GM21786 (cell line): ENCODE data around the gene UHRF2.
"Not testable (repeated sequence)": the region's sequence is repeated elsewhere in the genome, so short reads cannot be mapped to it uniquely, and the experiment has no call there.

Experiments used
- ATAC-seq: cut with Tn5 transposase; IDR thresholded peaks from one replicate; pipeline ENCODE4 v1.9.1; 2021; ENCODE audit not compliant: unreplicated experiment

UHRF2 gene

DNA sequence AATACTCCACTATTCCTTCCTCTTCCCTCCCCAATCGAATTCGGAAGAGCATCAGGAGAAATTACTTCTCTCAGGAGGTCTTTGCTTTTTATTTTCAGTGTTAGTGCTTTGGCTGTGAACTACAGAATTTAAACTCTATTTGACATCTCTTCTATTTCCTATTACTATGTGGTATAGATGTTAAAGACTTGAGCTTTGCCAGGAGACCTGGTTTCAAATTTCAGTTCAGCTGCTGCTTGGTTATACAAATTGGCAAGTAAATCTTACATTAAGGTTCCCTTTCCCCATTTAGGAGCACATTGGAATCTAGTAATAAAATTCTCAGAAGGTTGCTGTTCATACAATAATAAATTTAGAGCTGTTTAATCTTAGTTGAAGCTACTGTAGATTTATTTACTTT is 13.1 kb downstream of the UHRF2 start:
- ATAC-seq: no peak

DNA sequence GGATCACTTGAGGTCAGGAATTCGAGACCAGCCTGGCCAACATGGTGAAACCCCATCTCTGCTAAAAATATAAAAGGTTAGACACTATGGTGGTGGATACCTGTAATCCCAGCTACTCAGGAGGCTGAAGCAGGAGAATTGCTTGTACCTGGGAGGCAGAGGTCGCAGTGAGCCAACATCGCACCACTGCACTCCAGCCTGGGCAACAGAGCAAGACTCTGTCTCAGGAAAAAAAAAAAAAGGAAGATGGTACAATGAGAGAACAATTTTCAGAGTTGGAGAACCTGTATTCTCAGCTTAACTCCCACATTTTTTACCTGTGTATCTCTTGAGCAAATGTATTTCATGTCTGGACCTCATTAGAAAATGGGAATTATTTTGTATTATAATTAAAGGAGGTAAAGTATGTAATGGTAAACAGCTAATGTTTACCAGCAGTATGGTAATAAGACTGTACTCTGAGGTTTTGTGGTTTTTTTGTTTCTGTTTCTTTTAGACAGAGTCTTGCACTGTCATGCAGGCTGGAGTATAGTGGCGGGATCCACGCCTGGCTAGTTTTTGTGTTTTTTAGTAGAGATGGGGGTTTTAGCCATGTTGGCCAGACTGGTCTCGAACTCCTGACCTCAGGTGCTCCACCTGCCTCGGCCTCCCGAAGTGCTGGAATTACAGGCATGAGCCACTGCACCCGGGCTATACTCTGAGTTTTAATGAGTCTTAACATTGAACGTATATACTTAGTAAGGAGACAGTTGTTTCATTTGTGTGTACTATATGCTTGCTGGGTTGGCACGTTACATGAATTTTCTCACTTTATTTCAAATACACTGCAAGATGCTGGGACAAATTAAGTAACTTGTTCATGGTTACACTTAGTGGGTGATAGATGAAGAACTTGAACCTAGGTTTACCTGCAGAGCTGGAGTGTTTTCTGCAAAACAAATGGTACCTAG is 16.2 kb downstream of the UHRF2 start:
- peak; percentile 94 for ATAC-seq

DNA sequence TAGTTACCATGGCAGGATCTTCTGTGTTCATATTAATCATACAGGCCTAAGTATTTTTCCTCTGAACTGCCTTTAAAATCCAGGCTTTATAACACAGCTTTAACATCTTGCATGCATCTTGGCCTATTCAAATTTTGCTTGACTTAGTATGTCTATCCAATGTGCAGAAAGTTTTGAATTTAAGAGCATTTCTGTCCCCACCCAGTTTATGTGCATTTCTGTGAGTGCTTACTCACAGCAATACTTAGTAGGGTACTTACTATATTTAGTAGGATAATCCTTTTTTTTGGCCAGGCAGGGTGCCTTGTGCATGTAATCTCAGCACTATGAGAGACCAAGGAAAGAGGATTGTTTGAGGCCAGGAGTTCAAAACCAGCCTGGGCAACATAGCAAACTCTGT is 18.0 kb downstream of the UHRF2 start:
- ATAC-seq: no peak

DNA sequence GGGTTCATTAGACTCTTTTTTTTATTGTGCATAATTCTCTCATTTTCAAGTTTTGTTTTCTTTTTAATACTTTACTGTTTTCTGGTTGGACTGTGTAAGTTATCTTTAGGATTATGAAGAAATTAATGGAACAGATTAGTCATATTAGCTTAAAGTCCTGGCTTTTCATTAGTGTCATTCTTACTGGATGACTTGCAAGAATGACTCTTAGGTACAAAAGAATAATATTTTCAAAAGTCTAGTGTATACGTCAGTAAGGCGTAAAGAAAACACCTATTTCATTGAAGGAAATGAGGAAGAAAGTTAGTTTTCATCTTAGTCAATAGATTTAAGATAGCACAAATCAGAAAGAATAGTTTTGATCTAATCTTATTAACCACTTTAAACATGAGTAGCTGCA is 20.4 kb downstream of the UHRF2 start:
- ATAC-seq: no peak

DNA sequence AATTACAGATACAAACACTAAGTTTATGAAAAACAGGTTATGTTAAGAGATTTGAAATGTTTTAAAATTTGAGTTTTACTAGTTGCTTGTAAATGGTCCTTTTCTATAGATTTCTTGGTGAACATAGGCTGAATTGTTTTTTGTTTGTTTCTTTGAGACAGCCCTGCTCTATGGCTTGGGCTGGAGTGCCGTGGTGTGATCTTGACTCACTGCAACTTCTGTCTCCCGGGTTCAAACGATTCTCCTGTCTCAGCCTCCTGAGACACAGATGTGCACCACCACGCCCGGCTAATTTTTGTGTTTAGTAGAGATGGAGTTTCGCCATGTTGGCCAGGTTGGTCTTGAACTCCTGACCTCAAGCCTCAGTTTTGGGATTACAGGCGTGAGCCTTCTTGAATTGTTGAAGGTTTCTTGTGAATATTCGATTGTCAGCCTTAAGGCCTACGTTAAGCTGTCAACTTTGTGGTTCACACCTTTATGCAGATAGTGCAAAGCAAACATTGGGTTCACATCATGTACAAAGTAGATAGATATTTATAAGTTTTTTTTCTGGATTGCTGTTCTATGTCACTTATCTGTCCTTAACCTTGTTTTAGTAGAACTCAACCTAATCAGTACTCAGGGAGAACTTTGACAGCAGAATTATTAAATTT is 26.2 kb downstream of the UHRF2 start:
- ATAC-seq: no peak

DNA sequence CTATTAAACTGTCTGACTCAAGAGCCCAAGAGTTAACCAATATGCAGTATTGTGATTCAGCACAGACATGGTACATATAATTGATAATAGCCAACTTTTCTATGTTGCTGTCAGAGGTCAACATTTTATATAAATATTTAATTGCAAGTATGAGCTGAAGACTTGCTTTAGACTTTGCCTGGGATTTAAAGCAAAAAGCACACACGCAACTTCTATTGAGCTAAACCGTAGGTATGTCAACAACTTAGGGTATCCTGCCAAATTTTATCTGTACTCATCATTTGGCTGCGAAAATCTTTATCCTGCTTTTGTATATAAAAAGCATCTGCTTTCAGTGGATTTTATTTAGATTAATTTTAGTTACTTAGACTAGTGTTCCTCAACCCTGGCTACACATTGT is 27.4 kb downstream of the UHRF2 start:
- no peak for ATAC-seq

DNA sequence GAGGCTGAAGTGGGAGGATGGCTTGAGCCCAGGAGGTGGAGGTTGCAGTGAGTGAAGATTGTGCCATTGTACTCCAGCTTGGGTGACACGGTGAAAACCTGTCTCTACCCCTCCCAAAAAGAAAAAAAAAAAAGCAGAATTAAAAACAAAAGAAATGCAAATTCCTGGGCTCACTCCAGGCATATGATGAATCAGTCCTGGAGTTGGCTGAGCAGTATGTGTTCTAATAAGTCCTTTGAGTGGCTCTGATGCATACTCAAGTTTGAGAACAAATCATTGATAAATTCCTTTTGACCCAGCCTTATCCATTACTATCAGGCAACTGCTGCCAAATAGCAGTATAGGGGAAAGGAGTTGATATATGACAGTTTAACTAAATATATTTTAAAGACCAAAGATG is 28.3 kb downstream of the UHRF2 start:
- ATAC-seq: no peak

DNA sequence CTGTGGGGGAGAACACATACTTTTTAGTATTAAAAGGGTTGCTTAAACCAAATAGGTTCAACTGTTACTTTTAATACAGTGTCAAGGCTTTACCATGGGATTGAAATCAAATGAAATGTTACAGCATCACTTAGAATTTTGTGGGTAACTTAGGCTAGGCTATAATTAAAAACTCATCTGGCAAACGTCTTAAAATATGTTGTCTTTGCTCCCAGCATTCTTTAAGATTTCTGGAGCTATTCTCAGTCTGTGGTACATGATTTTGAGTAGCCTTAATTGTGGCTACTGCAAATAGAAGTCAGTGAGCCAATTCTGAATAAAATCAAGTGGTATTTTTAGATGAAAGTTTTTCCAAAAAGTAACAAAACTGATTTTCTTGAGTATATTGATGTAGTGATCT is 30.7 kb downstream of the UHRF2 start:
- no peak for ATAC-seq

DNA sequence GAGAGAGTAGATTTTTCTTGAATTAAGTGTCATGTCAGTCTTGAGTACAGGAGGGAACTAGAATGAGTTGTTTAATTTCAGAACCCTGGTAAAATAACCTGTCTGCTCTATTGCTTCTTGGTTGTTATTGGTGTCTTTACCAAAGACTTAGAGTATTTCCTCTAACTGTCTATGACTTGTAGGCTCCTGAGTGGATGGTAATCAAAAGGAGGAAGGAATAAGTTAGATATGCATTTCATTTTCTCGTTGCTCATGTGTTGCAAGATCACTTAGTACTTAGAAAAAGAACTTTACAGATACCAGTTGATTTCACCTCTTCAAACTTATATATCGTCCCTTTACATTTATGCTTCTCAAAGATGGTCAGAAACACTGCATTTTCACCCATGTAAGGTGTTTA is 31.1 kb downstream of the UHRF2 start:
- ATAC-seq: no peak

DNA sequence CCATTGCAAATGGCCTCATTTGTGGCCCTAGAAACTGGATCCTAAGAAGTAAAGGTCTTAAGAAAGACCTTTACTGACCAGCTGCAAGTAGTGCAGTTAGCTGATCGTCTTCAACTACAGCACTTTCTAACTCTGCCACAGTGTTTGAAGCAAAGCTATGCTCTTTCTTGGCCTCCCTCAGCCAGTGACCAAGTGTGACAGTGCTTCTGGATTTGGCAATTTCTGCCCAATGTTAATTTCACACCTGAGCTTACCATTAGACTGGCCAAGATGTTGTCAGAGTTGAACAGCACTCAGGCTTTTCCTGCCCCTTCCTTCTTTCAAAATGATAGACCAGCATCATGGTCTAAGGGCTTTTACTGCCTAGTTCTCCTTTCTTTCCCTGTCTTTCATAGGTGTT is 36.1 kb downstream of the UHRF2 start:
- no peak for ATAC-seq

DNA sequence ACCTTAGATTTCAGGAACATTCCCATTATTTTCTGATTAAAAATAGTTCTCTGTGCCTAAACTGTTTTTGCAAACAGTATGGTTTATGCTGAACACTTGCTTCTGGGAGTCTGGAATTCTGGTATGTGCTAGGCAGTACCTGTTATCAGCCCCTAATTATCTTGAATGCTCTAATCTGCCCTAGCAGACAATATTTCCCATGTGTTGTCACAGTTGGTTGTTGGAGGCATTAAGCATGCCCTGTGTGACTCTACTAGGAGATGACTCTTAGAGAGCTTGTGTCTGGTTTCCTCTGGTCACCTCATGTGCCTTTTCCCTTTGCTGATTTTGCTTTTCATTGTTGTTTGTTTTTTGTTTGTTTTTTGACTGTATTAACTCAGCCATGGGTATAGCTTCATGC is 36.6 kb downstream of the UHRF2 start:
- no peak for ATAC-seq

DNA sequence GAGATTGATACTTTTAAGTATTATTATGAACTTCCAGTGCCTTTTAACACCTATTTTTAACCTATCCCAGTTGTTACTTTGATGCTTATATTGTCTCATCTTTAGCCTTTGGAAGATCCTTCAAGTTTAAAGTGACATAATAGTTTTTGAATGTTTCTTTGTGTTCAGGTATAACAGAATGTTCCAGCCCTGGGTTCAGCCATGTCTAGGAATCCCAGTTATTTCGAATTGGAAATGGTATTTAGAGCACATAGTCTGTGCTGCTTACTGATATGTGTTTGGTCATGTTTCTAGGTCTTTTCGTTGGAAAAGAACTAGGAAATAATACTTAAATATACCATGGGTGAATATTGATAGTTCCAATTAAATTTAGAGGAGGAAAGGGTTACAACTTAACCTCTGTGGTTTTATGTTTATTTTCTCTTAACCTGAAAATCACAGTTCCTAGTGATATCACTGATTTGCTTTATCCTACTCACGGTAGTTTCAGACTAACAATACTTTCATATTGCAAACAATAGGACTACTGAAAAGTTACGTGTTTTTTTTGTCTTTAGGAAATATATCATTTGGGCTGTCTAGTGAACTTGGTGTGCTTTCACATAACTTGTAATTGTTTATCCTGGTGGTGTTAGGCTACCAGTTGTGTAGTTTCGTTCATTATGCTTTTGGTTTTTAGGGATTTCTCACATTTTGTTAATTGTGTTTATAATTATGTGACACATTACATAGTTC is 37.8 kb downstream of the UHRF2 start:
- ATAC-seq: no peak

DNA sequence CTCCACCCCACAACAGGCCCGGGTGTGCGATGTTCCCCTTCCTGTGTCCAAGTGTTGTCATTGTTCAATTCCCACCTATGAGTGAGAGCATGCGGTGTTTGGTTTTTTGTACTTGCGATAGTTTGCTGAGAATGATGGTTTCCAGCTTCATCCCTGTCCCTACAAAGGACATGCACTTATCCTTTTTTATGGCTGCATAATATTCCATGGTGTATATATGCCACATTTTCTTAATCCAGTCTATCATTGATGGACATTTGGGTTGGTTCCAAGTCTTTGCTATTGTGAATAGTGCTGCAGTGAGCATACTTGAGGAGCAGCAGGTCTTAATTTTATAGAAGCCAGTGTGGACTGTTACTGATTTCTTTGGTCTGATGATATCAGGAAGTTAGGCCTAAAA is 42.3 kb downstream of the UHRF2 start:
- ATAC-seq: not testable (repeated sequence)

DNA sequence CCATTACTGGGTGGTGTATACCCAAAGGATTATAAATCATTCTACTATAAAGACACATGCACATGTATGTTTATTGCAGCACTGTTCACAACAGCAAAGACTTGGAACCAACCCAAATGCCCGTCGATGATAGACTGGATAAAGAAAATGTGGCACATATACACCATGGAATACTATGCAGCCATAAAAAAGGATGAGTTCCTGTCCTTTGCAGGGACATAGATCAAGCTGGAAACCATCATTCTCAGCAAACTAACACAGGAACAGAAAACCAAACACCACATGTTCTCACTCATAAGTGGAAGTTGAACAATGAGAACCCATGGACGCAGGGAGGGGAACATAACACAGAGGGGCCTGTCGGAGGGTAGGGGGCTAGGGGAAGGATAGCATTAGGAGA is 45.7 kb downstream of the UHRF2 start:
- not testable (repeated sequence) for ATAC-seq

DNA sequence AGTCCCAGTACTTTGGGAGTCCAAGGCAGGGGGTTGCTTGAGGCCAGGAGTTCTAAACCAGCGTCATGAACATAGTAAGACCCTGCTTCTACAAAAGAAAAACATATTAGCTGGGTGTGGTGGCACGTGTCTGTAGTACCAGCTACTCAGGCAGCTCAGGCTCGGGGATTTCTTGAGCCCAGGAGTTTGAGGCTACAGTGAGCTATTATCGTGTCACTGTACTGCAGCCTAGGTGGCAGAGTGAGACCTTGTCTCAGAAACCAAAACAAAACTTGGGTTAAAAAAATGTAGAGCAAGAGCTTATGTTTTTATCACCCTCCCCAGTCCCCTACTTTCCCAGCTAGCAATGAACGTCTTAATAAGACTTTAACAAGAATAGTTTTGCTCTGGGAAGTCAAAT is 46.7 kb downstream of the UHRF2 start:
- ATAC-seq: no peak

DNA sequence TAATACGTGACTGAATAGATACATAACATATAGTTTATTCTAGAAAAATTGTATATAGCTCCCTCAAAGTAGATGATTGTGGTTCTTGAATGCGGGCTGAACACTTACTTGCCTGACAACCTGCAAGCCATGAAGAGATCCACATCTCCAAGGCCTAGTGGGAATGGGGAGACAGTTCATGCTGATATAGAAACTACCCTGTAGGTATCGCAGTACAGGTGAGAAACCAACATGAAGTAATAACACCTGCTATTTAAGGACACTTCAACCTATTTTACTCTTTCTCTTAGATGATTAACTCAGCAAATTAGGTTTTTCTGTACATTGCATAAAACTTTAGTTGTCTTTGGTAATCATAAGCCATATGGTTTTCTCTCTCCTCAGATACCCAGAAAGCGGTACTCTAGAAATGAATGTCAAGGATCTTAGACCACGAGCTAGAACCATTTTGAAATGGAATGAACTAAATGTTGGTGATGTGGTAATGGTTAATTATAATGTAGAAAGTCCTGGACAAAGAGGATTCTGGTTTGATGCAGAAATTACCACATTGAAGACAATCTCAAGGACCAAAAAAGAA is 47.3 kb downstream of the UHRF2 start:
- peak; percentile 49 for ATAC-seq

DNA sequence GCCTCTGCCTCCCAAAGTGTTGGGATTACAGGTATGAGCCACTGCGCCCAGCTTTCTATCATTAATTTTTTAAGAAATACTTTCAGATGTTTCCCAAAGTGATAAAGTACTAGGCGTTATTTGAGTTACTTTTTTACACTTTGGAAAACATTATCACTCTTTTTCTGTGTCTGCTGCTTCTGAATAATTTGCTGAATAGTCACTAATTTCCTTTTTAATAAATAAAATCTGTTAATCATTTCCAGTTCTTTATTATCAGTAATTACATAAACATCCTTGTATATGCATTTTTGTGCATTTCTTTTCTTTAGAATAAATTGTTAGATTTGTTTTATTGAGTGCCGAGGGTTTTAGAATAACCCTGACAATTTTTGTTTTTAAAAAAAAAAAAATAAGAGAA is 48.6 kb downstream of the UHRF2 start:
- ATAC-seq: no peak

DNA sequence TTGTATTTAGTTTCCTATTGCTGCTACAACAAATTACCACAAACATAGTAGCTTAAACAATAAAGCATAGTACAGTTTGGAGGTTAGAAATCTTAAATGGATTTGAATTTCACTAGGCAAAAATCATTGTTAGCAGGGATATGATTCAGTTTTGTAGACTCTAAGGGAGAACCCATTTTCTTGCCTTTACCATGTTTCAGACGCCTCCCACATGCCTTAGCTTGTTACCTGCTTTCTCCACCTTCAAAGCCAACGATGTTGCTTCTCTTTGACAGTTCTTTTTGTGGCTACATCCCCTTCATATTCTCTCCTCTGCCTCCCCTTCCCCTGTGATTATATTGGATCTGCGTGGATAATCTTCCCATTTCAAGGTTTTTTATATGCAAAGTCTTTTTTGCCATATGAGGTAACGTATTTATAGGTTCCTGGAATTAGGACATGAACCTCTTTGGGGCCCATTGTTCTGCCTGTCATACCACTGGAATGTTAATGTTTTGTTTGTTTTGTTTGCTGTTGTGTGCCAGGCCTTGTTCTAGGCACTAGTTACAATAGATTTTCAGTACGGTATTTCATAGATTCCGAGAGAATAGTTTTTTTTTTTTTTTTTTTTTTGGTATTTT is 54.1 kb downstream of the UHRF2 start:
- no peak for ATAC-seq

DNA sequence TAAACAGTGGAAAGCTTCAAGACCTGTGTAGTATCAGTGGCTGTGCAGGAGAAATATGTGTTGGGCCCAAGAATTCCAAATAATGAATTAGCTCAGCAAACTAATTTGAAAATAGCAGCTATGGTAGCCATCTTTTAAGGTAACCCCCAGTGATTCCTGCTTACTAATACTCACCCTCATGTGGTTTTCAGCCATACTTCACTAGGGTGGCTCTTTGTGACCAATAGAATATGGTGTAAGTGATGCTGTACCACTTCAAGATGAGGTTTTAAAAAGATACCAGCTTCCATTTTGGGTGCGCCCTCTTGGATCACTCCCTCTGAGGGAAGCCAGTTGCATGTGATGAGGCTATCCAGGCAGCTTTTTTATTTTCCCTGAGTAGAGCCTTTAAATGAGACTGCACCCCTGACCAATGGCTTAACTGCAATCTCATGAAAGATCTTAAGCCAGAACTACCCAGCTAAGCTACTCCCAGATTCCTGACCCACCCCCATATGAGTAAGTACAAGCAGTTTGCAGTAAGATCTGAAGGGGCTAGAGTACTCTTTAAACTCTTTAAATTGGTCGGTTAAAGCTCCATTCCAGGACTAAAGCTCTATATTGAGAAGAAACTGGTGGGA is 58.3 kb downstream of the UHRF2 start:
- ATAC-seq: no peak

DNA sequence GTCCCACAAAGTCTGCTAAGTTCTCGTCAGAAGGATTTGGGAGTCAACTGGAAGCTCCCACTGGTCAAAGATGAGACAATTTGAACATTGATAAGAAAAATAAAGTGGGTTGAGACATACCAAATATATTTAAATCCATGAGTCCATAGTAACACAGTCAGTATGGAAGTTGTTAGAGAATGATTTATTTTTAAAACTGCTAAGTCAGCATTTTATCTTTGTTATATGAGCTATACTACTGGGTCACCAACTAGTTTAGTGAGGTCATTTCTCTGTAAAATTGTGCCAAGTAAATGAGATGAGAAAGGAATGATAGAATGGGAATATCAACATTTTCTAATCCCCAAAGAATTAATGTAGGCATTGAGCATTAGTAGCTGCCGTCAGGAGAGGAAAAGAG is 60.2 kb downstream of the UHRF2 start:
- ATAC-seq: no peak

DNA sequence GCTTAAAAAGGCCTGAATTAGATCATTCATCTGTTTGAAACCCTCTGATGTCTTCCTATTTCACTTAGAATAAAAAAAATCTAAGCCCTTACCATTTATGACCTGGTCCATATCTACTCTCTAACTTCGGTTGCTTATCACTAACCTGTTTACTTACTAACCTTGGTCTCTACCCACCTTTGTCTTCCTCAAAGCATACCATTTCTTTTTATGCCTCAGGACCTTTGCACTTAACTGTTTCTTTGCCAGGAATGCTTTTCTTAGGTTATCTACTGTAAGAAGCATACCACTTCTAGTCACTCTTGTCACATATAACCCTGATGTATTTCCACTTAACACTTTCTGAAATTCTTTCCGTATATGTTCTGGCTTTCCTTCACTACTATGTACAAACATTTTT is 67.0 kb downstream of the UHRF2 start:
- no peak for ATAC-seq
